Measurements from ENCODE around the gene RHBDD1.

DNA sequence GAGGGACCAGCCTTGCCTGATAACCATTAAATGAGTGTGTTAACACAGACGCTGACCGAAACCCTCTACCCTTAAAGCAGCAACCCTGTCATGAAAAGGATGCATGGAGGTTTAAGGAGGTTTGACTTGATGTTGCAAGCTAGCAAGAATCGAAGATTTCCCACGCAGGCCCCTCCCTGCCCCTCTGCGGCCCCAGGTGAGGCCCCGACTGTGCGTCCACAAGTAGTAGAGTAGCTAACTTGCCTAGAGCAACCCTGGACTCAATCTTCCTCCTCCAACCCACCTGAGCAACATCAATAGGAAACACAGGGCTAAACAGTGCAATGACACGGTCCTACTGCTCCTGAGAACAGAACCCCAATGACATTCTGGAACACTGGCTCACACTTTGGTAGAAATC, 178.0 kb downstream of the RHBDD1 start:
- TF ChIP-seq, protein P1, sequence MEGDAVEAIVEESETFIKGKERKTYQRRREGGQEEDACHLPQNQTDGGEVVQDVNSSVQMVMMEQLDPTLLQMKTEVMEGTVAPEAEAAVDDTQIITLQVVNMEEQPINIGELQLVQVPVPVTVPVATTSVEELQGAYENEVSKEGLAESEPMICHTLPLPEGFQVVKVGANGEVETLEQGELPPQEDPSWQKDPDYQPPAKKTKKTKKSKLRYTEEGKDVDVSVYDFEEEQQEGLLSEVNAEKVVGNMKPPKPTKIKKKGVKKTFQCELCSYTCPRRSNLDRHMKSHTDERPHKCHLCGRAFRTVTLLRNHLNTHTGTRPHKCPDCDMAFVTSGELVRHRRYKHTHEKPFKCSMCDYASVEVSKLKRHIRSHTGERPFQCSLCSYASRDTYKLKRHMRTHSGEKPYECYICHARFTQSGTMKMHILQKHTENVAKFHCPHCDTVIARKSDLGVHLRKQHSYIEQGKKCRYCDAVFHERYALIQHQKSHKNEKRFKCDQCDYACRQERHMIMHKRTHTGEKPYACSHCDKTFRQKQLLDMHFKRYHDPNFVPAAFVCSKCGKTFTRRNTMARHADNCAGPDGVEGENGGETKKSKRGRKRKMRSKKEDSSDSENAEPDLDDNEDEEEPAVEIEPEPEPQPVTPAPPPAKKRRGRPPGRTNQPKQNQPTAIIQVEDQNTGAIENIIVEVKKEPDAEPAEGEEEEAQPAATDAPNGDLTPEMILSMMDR (IDR thresholded peaks at IDR 0.05; ENCODE audit: low read length): no peak
- TF ChIP-seq EZH2 (IDR thresholded peaks at IDR 0.05; ENCODE audit: borderline replicate concordance, low read length): no peak
